IgD-negative memory B cell (primary cell): ENCODE measurements around the gene PDE3B. TPM values are rescaled to one million over a fixed set of nuclear protein-coding genes. Genes with fewer than 3 reads are reported as not detected.
"Not testable (repeated sequence)": the region's sequence is repeated elsewhere in the genome, so short reads cannot be mapped to it uniquely, and the experiment has no call there.

ENCODE experiments used
- H3K27ac Mint-ChIP-seq, 3 donors: one replicate each; pipeline ENCODE4 v1.8.0; 2020 to 2022; ENCODE audit warnings: mild to moderate bottlenecking in 3 of 3, mixed read lengths in 3 of 3, moderate library complexity in 1 of 3
- H3K27me3 Mint-ChIP-seq: one replicate; pipeline ENCODE4 v1.8.0; 2021; ENCODE audit warnings: mixed read lengths
- H3K36me3 Mint-ChIP-seq: one replicate; pipeline ENCODE4 v1.8.0; 2020; ENCODE audit warnings: mild to moderate bottlenecking, mixed read lengths
- H3K4me1 Mint-ChIP-seq, 3 donors: one replicate each; pipeline ENCODE4 v1.8.0; 2020 to 2022; ENCODE audit warnings: mixed read lengths in 3 of 3, mild to moderate bottlenecking in 1 of 3
- H3K4me3 Mint-ChIP-seq, 4 donors: one replicate each; pipeline ENCODE4 v1.8.0; 2020 to 2022; ENCODE audit warnings: mild to moderate bottlenecking in 4 of 4, mixed read lengths in 4 of 4, moderate library complexity in 3 of 4
- H3K9me3 Mint-ChIP-seq, 3 donors: one replicate each; pipeline ENCODE4 v1.8.0; 2020 to 2021; ENCODE audit warnings: mixed read lengths in 3 of 3, mild to moderate bottlenecking in 1 of 3
- polyA plus RNA-seq: library from polyadenylated mRNA; unstranded; fragments of 300-500 nt; fragmentation: Illumina TruSeq; gene quantifications from one replicate; pipeline ENCODE4 v1.2.3, GENCODE V29; 2021

Gene PDE3B
- polyA plus RNA-seq, 1 donor from 2014 or later = 5.5 TPM

- not testable (repeated sequence) for H3K9me3 Mint-ChIP-seq, H3K4me3 Mint-ChIP-seq, H3K27ac Mint-ChIP-seq, H3K27me3 Mint-ChIP-seq, H3K4me1 Mint-ChIP-seq
- H3K36me3 Mint-ChIP-seq = peaks cover 13% of the 10 kb centered on the region
Measured at GRCh38 chr11:14863775-14864174, 220.2 kb downstream of the PDE3B start.

- H3K4me1 Mint-ChIP-seq = no peaks in the 10 kb centered on the region
- no peak overlapping the region for H3K27ac Mint-ChIP-seq
- H3K36me3 Mint-ChIP-seq = peaks cover 5% of the 10 kb centered on the region
- H3K27me3 Mint-ChIP-seq = no peaks in the 10 kb centered on the region
- H3K4me3 Mint-ChIP-seq = no peak overlapping the region
- H3K9me3 Mint-ChIP-seq = no peaks in the 10 kb centered on the region
Measured at GRCh38 chr11:14872032-14872431, 228.4 kb downstream of the PDE3B start.

- no peaks in the 10 kb centered on the region for H3K27me3 Mint-ChIP-seq
- H3K36me3 Mint-ChIP-seq = peaks cover 5% of the 10 kb centered on the region
- peak overlapping the region in 1 of 3 donors; percentile 70 for H3K27ac Mint-ChIP-seq
- H3K4me3 Mint-ChIP-seq = no peak overlapping the region
- peaks cover 2 to 8% (median 5%) of the 10 kb centered on the region in 3 donors for H3K4me1 Mint-ChIP-seq
- no peaks in the 10 kb centered on the region for H3K9me3 Mint-ChIP-seq
Measured at GRCh38 chr11:14873632-14874031, 230.0 kb downstream of the PDE3B start.

DNA sequence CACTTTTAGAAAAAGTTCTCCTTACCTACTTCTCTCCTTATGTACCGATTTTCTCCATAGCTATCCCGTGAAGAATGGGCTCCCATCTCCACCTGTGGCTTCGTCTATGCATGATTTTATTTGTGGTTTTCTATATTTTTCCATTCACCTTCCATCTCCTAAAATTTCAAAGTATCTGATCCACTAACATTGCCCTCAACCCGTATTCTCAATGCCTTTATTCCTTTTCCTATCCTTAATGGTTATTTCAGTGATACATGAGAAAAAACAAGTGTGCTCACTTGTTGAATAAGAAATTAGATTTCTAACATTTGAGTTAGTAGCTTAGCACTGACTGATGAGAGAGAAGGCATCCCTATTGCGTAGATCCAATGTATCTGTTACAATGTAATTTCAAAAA, 231.6 kb downstream of the PDE3B start:
- Mint-ChIP-seq H3K27ac (no peak overlapping the region), H3K4me3 (no peak overlapping the region), H3K36me3 (peaks cover 5% of the 10 kb centered on the region), H3K27me3 (no peaks in the 10 kb centered on the region), H3K9me3 (no peaks in the 10 kb centered on the region), H3K4me1 (peaks cover 2 to 8% (median 5%) of the 10 kb centered on the region in 3 donors)

- H3K9me3 Mint-ChIP-seq = no peaks in the 10 kb centered on the region
- peak overlapping the region in 2 of 3 donors; percentile 52 to 78 for H3K27ac Mint-ChIP-seq
- H3K4me1 Mint-ChIP-seq = peaks cover 7 to 16% (median 11%) of the 10 kb centered on the region in 3 donors
- H3K36me3 Mint-ChIP-seq = peaks cover 2% of the 10 kb centered on the region
- H3K4me3 Mint-ChIP-seq = no peak overlapping the region
- H3K27me3 Mint-ChIP-seq = no peaks in the 10 kb centered on the region
Measured at GRCh38 chr11:14881576-14882193, 238.1 kb downstream of the PDE3B start.

- Mint-ChIP-seq H3K4me1 (peaks cover 9 to 17% (median 11%) of the 10 kb centered on the region in 3 donors), H3K9me3 (no peaks in the 10 kb centered on the region), H3K4me3 (no peak overlapping the region), H3K27me3 (no peaks in the 10 kb centered on the region), H3K36me3 (peaks cover 4% of the 10 kb centered on the region), H3K27ac (peak overlapping the region in 1 of 3 donors; percentile 24)
Measured at GRCh38 chr11:14882196-14882595, 238.6 kb downstream of the PDE3B start.

DNA sequence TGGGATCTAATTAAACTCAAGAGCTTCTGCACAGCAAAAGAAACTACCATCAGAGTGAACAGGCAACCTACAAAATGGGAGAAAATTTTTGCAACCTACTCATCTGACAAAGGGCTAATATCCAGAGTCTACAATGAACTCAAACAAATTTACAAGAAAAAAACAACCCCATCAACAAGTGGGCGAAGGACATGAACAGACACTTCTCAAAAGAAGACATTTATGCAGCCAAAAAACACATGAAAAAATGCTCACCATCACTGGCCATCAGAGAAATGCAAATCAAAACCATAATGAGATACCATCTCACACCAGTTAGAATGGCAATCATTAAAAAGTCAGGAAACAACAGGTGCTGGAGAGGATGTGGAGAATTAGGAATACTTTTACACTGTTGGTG, 240.1 kb downstream of the PDE3B start:
- H3K9me3 Mint-ChIP-seq, H3K27me3 Mint-ChIP-seq, H3K36me3 Mint-ChIP-seq, H3K4me3 Mint-ChIP-seq, H3K27ac Mint-ChIP-seq: not testable (repeated sequence)
- peaks cover 7 to 18% (median 17%) of the 10 kb centered on the region in 3 donors for H3K4me1 Mint-ChIP-seq

DNA sequence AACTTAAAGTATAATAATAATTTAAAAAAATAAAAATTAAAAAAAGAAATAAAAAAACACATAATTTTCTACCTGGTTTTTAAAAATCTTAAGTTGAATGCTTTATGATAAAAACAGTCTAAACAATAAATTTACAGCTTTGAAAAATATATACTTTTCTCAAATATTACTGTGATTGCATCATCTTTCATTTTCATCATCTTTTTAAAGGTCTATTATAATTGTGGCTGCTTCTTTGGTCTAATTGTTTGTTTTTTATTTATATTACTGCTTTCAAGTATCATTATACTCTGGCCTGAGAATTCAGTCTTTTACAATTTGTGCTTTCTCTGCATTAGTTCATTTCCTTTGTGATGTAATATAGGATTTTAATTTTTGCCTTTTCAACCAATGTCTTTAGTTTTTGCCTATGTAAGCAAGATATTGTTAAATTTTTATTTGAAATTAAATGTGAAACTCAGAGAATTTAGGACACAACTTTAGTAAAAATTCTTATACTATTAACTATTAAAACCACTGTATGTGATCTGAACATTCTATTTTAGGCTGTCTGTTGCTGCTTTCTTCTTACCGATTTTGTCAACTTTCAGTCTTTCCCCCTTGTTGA, 241.2 kb downstream of the PDE3B start:
- Mint-ChIP-seq H3K4me1 (peaks cover 11 to 21% (median 21%) of the 10 kb centered on the region in 3 donors), H3K27ac (peak overlapping the region in 1 of 3 donors; percentile 54), H3K27me3 (no peaks in the 10 kb centered on the region), H3K36me3 (peaks cover 4% of the 10 kb centered on the region), H3K9me3 (no peaks in the 10 kb centered on the region), H3K4me3 (no peak overlapping the region)

- peaks cover 19 to 29% (median 27%) of the 10 kb centered on the region in 3 donors for H3K4me1 Mint-ChIP-seq
- no peak overlapping the region for H3K27ac Mint-ChIP-seq
- no peaks in the 10 kb centered on the region for H3K27me3 Mint-ChIP-seq
- H3K36me3 Mint-ChIP-seq = peaks cover 3% of the 10 kb centered on the region
- no peaks in the 10 kb centered on the region for H3K9me3 Mint-ChIP-seq
- no peak overlapping the region for H3K4me3 Mint-ChIP-seq
Measured at GRCh38 chr11:14886513-14886912, 242.9 kb downstream of the PDE3B start.

DNA sequence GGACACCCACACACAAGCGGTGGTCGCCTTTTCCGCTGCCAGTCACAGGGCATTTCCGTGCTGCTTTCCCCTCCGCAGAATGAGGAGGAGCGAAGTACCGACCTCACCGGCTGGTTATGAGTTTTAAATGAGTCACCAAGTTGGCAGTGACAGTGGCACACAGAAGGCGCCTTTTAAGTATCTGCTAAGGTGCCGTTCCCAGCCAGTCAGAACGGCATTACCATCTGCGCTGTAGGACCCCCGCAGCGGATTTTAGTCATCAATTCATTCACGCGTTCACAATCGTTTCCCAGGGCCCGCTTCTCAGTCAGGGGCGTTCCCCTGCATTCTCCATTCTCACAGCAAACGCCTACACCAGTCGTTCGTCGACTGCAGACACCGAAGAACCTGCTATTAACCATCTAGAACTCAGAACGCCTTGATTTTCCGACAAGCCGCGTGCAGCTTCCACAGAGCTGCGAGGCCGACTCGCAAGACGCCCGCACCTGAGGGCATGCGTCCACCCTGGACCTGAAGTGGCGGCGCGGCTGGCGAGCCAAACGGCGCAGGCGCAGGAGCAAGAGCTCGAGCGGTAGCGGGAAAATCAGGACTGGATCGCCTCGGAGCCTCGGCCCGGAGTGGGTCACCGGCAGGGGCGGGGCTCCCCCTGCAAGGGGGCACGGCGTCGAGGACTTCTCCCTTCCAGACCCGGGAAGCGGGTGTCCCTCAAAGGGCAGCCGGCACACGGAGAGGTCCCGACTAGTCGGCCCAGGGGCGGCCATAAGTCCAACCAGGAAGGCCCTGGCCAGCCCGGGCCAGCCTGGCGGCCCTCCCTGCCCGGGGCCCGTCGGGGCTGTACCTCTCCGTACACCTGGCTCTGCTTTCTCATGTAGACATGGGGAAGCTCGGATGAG, 247.8 kb downstream of the PDE3B start:
- Mint-ChIP-seq H3K4me3 (peak overlapping the region; percentile 88 to 99 (median 94)), H3K27me3 (no peaks in the 10 kb centered on the region), H3K4me1 (peaks cover 14 to 24% (median 24%) of the 10 kb centered on the region in 3 donors), H3K27ac (peak overlapping the region; percentile 87 to 95 (median 93)), H3K9me3 (no peaks in the 10 kb centered on the region), H3K36me3 (peaks cover 2% of the 10 kb centered on the region)

- H3K36me3 Mint-ChIP-seq = peaks cover under 1% of the 10 kb centered on the region
- peak within 1 kb of the TSS; percentile 87 to 95 (median 93) for H3K27ac Mint-ChIP-seq
- H3K9me3 Mint-ChIP-seq = no peaks in the 10 kb centered on the region
- H3K4me3 Mint-ChIP-seq = peak within 1 kb of the TSS; percentile 88 to 99 (median 94)
- H3K4me1 Mint-ChIP-seq = peaks cover 12 to 24% (median 23%) of the 10 kb centered on the region in 3 donors
- H3K27me3 Mint-ChIP-seq = no peaks in the 10 kb centered on the region
Measured at GRCh38 chr11:14892036-14892556, 248.5 kb downstream of the PDE3B start, which contains the start of gene CYP2R1. CYP2R1 (minus strand) TSS chr11:14892231; CDS start chr11:14892205, 26 bp downstream.

DNA sequence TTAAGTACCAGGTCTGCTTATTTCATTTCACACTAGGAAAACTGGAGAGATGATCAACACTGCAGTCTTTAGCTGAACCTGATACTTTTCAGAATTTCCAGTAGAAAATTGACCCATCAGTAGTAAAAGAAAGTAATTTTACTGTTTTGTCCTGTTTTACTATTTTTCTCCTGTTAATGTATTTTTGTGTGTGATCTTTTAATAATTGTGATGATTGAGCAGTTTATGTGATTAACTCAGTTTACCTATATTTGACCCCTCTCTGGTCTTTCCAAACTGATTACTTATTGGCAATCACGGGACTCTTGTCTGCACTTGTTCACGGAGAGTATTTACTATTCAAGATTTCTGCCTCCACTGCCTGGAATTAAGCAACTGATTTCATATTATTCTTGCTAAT, 249.0 kb downstream of the PDE3B start:
- Mint-ChIP-seq H3K4me3 (peak overlapping the region; percentile 87 to 97 (median 94)), H3K9me3 (no peaks in the 10 kb centered on the region), H3K27me3 (no peaks in the 10 kb centered on the region), H3K4me1 (peaks cover 12 to 23% (median 22%) of the 10 kb centered on the region in 3 donors), H3K36me3 (no peaks in the 10 kb centered on the region), H3K27ac (peak overlapping the region in 2 of 3 donors; percentile 49 to 87)

- Mint-ChIP-seq H3K9me3 (no peaks in the 10 kb centered on the region), H3K36me3 (no peaks in the 10 kb centered on the region), H3K4me3 (peak overlapping the region in 1 of 4 donors; percentile 2), H3K27me3 (no peaks in the 10 kb centered on the region), H3K4me1 (peaks cover 8 to 10% (median 9%) of the 10 kb centered on the region in 3 donors), H3K27ac (no peak overlapping the region)
Measured at GRCh38 chr11:14894657-14895598, 251.3 kb downstream of the PDE3B start.

- H3K36me3 Mint-ChIP-seq = peaks cover 5% of the 10 kb centered on the region
- no peaks in the 10 kb centered on the region for H3K4me1 Mint-ChIP-seq
- peaks cover 2% of the 10 kb centered on the region for H3K27me3 Mint-ChIP-seq
- no peaks in the 10 kb centered on the region for H3K9me3 Mint-ChIP-seq
- no peak overlapping the region for H3K4me3 Mint-ChIP-seq
- no peak overlapping the region for H3K27ac Mint-ChIP-seq
Measured at GRCh38 chr11:14898355-14898754, 254.8 kb downstream of the PDE3B start.
